ENCODE measurements around the gene RAD9A. TPM values are rescaled to one million over a fixed set of nuclear protein-coding genes. Genes with fewer than 3 reads are reported as not detected.

Gene RAD9A
- 10 to 100 TPM; 13.9 to 51.7 (median 23.5) TPM for total RNA-seq
- 10 to 100 TPM in 1 of 2 donors, 1 to 10 TPM in 1; 3.1 to 20.3 TPM for polyA plus RNA-seq
- long read RNA-seq, donor 1, partial matches to known transcripts: 1 of 7 reads
- long read RNA-seq, donor 1, other reads (novel, unspliced or antisense): 5 of 7 reads
- long read RNA-seq, donor 2, partial matches to known transcripts: 167 of 221 reads
- long read RNA-seq, donor 2, other reads (novel, unspliced or antisense): 53 of 221 reads
- long read RNA-seq, donor 3, partial matches to known transcripts: 4 of 19 reads
- long read RNA-seq, donor 3, other reads (novel, unspliced or antisense): 12 of 19 reads

DNA sequence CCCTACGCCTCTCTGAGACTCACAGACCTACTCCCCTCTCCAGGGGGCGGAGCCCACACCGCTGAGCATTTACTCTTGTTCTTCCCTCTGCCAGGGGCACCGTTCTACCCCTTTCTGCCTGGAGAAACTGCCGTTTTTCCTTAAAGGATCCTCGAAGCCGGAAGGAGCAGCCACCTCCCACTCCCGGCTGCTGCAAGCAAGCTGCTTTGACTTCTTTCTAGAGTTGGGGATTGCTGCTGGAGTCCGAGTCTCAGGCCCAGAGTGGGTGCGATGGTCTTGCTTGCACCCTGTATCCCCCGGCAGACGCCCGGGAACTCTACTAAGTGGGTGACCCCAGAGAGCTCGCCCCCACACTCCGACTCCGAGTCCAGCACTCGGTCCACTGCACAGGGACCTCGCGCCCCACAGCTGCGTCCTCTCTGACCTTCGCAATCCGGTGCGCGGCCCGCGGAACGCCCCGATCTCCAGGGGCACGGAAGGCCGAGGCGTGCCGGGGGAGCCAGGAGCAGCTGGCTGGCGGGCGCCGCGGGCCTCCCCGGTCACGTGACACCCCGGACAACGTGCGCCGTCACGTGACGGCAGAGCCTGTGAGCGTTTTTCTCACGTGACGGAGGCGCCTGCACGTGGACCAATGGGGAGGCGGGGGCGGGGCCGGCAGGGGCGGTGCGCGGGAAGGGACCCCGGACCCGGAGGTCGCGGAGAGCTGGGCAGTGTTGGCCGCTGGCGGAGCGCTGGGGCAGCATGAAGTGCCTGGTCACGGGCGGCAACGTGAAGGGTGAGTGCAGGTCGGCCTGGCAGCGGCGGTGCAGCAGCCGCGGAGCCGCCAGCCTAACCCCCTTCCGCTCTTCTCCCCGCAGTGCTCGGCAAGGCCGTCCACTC is at the start of gene RAD9A:
Gene RAD9A (plus strand): TSS at position 683 of the 879 bp plus-strand sequence. CDS start 59 bp downstream, at position 742.
- TF ChIP-seq, protein P1, sequence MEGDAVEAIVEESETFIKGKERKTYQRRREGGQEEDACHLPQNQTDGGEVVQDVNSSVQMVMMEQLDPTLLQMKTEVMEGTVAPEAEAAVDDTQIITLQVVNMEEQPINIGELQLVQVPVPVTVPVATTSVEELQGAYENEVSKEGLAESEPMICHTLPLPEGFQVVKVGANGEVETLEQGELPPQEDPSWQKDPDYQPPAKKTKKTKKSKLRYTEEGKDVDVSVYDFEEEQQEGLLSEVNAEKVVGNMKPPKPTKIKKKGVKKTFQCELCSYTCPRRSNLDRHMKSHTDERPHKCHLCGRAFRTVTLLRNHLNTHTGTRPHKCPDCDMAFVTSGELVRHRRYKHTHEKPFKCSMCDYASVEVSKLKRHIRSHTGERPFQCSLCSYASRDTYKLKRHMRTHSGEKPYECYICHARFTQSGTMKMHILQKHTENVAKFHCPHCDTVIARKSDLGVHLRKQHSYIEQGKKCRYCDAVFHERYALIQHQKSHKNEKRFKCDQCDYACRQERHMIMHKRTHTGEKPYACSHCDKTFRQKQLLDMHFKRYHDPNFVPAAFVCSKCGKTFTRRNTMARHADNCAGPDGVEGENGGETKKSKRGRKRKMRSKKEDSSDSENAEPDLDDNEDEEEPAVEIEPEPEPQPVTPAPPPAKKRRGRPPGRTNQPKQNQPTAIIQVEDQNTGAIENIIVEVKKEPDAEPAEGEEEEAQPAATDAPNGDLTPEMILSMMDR (IDR thresholded peaks at IDR 0.05): peak in 1 of 3 donors; percentile 37
- TF ChIP-seq POLR2A (IDR thresholded peaks at IDR 0.05) (peak; percentile 29), EP300 (IDR thresholded peaks at IDR 0.05) (peak; percentile 71)
- DNase-seq: peak; percentile 94 to 97 (median 95)
- Histone ChIP-seq H3K27me3 (no peaks in the 10 kb centered on the region), H3K4me3 (peak within 1 kb of the TSS; percentile 56), H3K36me3 (no peaks in the 10 kb centered on the region), H3K9me3 (no peaks in the 10 kb centered on the region), H3K4me1 (ENCODE audit: insufficient read depth) (peaks cover 3% of the 10 kb centered on the region), H3K27ac (peak within 1 kb of the TSS; percentile 62 to 73)
- WGBS, 3 donors: 0 to 1% (median 0%) methylated on average over 32 to 75 of the region's 75 CpGs
- intact Hi-C loops (cut with DNase I): loop anchor here in 1 of 4 donors (10.0 kb wide), 1 partner anchor 117 kb away; no protein-coding TSS in a partner anchor

DNA sequence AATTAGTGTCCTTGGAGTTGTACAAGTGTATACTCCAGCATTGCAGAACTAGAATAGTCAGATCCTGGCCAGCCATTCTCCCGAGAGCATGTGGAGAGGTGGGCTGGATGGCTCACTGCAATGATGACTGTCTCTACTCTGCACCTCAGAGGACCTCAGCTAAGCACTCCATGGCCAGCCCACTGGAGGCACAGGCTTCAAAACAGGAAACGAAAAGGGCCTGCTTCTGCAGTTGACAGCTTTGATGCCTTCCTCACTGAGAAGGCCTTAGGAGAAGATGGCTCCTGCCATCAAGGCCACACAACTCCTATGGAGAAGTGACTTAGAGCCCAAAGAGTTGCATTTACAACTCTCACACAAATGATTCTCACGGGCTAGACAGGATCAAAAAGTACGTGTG is 47.5 kb upstream of the RAD9A start:
- 87 to 93% (median 93%) methylated on average over 4 of the region's 4 CpGs for WGBS, 3 donors
- no peak for DNase-seq
- Histone ChIP-seq H3K4me1 (ENCODE audit: insufficient read depth) (no peaks in the 10 kb centered on the region), H3K27me3 (no peaks in the 10 kb centered on the region), H3K4me3 (no peak overlapping the region), H3K36me3 (no peaks in the 10 kb centered on the region), H3K9me3 (no peaks in the 10 kb centered on the region), H3K27ac (no peak overlapping the region)
- intact Hi-C loops (cut with DNase I): no loop called here
- no peak for TF ChIP-seq POLR2A (IDR thresholded peaks at IDR 0.05)
- TF ChIP-seq, protein P1 (IDR thresholded peaks at IDR 0.05): no peak
- no peak for TF ChIP-seq EP300 (IDR thresholded peaks at IDR 0.05)

DNA sequence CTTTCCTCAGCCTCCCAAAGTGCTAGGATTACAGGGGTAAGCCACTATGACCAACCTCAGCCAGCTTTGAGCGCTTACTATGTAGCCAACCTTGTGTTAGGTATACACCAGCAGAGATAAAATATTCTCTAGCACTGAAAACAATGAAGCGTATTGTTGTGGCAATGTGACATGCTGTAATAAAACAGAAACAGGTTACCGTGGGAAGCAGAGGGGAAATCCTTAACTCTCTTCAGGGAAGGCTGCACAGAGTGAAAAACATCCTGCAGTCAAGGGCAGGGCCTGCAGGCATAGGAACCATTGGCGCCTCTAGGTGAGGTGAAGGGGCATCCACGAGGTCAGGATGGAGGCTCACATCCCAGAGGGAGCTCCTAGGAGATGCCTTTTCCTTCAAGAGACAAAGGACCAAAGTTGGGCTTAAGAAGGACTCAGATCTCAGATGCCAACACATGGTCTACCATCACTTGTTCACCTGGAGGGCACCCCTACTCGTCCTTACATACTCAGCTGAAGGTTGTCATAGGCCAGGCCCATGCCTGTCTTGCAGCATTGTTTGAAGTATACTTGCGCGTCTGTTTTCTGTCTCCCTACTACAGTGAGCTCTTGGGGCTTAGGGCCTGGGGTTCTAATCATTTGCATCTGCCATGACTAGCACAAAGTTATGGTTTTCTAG is 46.4 kb upstream of the RAD9A start:
- H3K4me3 ChIP-seq: no peak overlapping the region
- no peak for DNase-seq
- no peaks in the 10 kb centered on the region for H3K36me3 ChIP-seq
- intact Hi-C loops (cut with DNase I): loop anchor here in 2 of 4 donors (5.0 kb wide), 1 partner anchor 37 kb away; no protein-coding TSS in a partner anchor
- no peaks in the 10 kb centered on the region for H3K9me3 ChIP-seq
- no peaks in the 10 kb centered on the region for H3K27me3 ChIP-seq
- WGBS, 3 donors: 85 to 89% (median 88%) methylated on average over 8 of the region's 8 CpGs
- H3K4me1 ChIP-seq (ENCODE audit: insufficient read depth): peaks cover 3% of the 10 kb centered on the region
- no peak overlapping the region for H3K27ac ChIP-seq
- TF ChIP-seq EP300 (IDR thresholded peaks at IDR 0.05) (no peak), POLR2A (IDR thresholded peaks at IDR 0.05) (no peak)
- TF ChIP-seq, protein P1 (IDR thresholded peaks at IDR 0.05): no peak

Data from ovary (tissue), 10 donors.